A549 (cell line): ENCODE measurements around the gene PLSCR5. TPM values are rescaled to one million over a fixed set of nuclear protein-coding genes. Genes with fewer than 3 reads are reported as not detected.

Source experiments
- ATAC-seq, 2 experiments: fragments of 200-7000 bp in 1 of 2; fragments of >200 bp in 1 of 2; cut with Nextera tagmentation in 1 of 2; cut with Tn5 transposase in 1 of 2; 3 replicates each; pipeline versions ENCODE4 v1.8.0 to v1.9.1; 2018 to 2020; ENCODE audit warnings: mild to moderate bottlenecking in 1 of 2, moderate library complexity in 1 of 2
- CTCF ChIA-PET: fragments of 300-600 bp; sonication (Branson Sonifier 250); formaldehyde crosslinking; extraction: SDS; loops from one replicate; lab custom pipeline; 2021; ENCODE audit warnings: antibody characterized with exemption, inconsistent platforms; lab: Yijun Ruan, JAX
- POLR2A ChIA-PET: fragments of 350-600 bp; formaldehyde crosslinking; extraction: SDS; loops from one replicate; lab custom pipeline; 2021; ENCODE audit warnings: antibody characterized with exemption, inconsistent platforms; lab: Yijun Ruan, JAX
- DNase-seq, 2 experiments: peaks; one replicate each; pipeline versions ENCODE4 v3.0.0 to v3.0.0-alpha.2; 2011 to 2016; ENCODE audit warnings: low read depth in 1 of 2, low spot score in 1 of 2
- FAIRE-seq: peaks from 2 replicates; lab custom pipeline; 2011; peaks lifted over from hg19 to GRCh38; lab: Jason Lieb, UNC
- H3K27ac ChIP-seq, 2 experiments: fragments of >200 bp; sonication (Bioruptor Twin); formaldehyde crosslinking; 3 replicates each; pipeline ENCODE4 v1.5.1; 2016 to 2017
- H3K4me1 ChIP-seq: fragments of >200 bp; sonication (Bioruptor Twin); formaldehyde crosslinking; 3 replicates; pipeline ENCODE4 v1.6.1; 2016
- H3K4me2 ChIP-seq: fragments of >200 bp; sonication (Bioruptor Twin); formaldehyde crosslinking; 3 replicates; pipeline ENCODE4 v1.6.1; 2016
- H3K4me3 ChIP-seq: fragments of >200 bp; sonication (Bioruptor Twin); formaldehyde crosslinking; 3 replicates; pipeline ENCODE4 v1.5.1; 2016
- H3K9me3 ChIP-seq: fragments of >200 bp; sonication (Bioruptor Twin); formaldehyde crosslinking; 3 replicates; pipeline ENCODE4 v1.6.1; 2016
- EHMT2 ChIP-seq: fragments of 200-600 bp; sonication (generic); IDR thresholded peaks from 2 replicates; pipeline ENCODE4 v1.6.1; 2016; ENCODE audit warnings: antibody characterized with exemption, low read depth, mild to moderate bottlenecking, moderate library complexity
- FOSL2 ChIP-seq, 2 experiments: fragments of 450-650 bp in 1 of 2; fragments of >200 bp in 1 of 2; sonication (Bioruptor Twin) in 1 of 2; formaldehyde crosslinking; IDR thresholded peaks; 2 replicates each; pipeline versions ENCODE4 v1.5.0 to v1.6.1; 2016 to 2020; ENCODE audit warnings: mild to moderate bottlenecking in 1 of 2, moderate library complexity in 1 of 2
- HDAC2 ChIP-seq: fragments of 200-600 bp; sonication (generic); IDR thresholded peaks from 2 replicates; pipeline ENCODE4 v1.6.1; 2016
- HOXB5 ChIP-seq: fragments of 250-450 bp; sonication (Bioruptor Pico); IDR thresholded peaks from 2 replicates; pipeline ENCODE4 v1.5.0; 2020; ENCODE audit warnings: mild to moderate bottlenecking, moderate library complexity
- JUN ChIP-seq, 2 experiments: fragments of >200 bp; sonication (Bioruptor Twin); formaldehyde crosslinking; IDR thresholded peaks; 2 replicates in 1 of 2; 3 replicates in 1 of 2; pipeline ENCODE4 v1.6.1; 2016 to 2017
- MAFK ChIP-seq: fragments of 450-650 bp; IDR thresholded peaks from 2 replicates; pipeline ENCODE4 v1.6.1; 2014; ENCODE audit not compliant: partially characterized antibody
- RAD21 ChIP-seq, 2 experiments: fragments of >200 bp in 1 of 2; sonication (Bioruptor Twin) in 1 of 2; formaldehyde crosslinking in 1 of 2; IDR thresholded peaks in 1 of 2; conservative IDR thresholded peaks in 1 of 2; 2 replicates in 1 of 2; 3 replicates in 1 of 2; pipeline ENCODE4 v1.6.1; 2012 to 2018; ENCODE audit warnings: inconsistent platforms in 1 of 2
- RARB ChIP-seq: fragments of 250-450 bp; sonication (Bioruptor Pico); IDR thresholded peaks from 2 replicates; pipeline ENCODE4 v1.8.0; 2021; ENCODE audit warnings: mild to moderate bottlenecking, moderate library complexity
- RFX5 ChIP-seq: fragments of 450-650 bp; IDR thresholded peaks from 2 replicates; pipeline ENCODE4 v1.7.1; 2014; ENCODE audit warnings: antibody characterized with exemption, mild to moderate bottlenecking, moderate library complexity
- SMC3 ChIP-seq: fragments of >200 bp; sonication (Bioruptor Twin); formaldehyde crosslinking; IDR thresholded peaks from 3 replicates; pipeline ENCODE4 v1.6.1; 2018; ENCODE audit warnings: inconsistent platforms
- ZFP36 ChIP-seq: fragments of 450-650 bp; IDR thresholded peaks from 2 replicates; pipeline ENCODE4 v1.6.1; 2014; ENCODE audit warnings: borderline replicate concordance; ENCODE audit not compliant: partially characterized antibody
- ZSCAN20 ChIP-seq: fragments of 250-450 bp; sonication (Bioruptor Pico); IDR thresholded peaks from 2 replicates; pipeline ENCODE4 v1.8.0; 2022; ENCODE audit warnings: mild to moderate bottlenecking, moderate library complexity
- WGBS: methylation state at CpG from one replicate; pipeline ENCODE4 v1.1.6; 2017; ENCODE audit errors: missing lambda C conversion rate; 5-methylcytosine and 5-hydroxymethylcytosine counted together
- polyA plus RNA-seq, 4 experiments: library from polyadenylated mRNA; depleted of rRNA in 3 of 4; stranded (reverse); fragments of >200 nt; fragmentation: RNase III in 1 of 4; extraction: RNeasy Plus Mini Kit Qiagen cat#74134 plus additional on column Dnase treatment in 1 of 4; gene quantifications; 2 replicates in 3 of 4; 3 replicates in 1 of 4; pipeline ENCODE4 v1.2.3, GENCODE V29; 2011 to 2017
- TF ChIP-seq, protein P1 (sequence below): fragments of 250-450 bp; sonication (Bioruptor Pico); IDR thresholded peaks from 2 replicates; pipeline ENCODE4 v1.5.0; 2020; ENCODE audit warnings: low read depth, mild to moderate bottlenecking, moderate library complexity
- TF ChIP-seq, protein P2 (sequence below): fragments of 450-650 bp; IDR thresholded peaks from 2 replicates; pipeline ENCODE4 v1.6.1; 2014; ENCODE audit warnings: antibody characterized with exemption
- TF ChIP-seq, protein P3 (sequence below): fragments of 200-600 bp; sonication (generic); IDR thresholded peaks from 2 replicates; pipeline ENCODE4 v1.6.1; 2016; ENCODE audit warnings: antibody characterized with exemption, mild to moderate bottlenecking, moderate library complexity
- TF ChIP-seq, protein P4 (sequence below): fragments of >200 bp; sonication (Bioruptor Twin); formaldehyde crosslinking; IDR thresholded peaks from 2 replicates; pipeline ENCODE4 v1.6.1; 2016

PLSCR5 gene
- polyA plus RNA-seq, 2 of the 4 experiments (the other 2 are of a cell fraction), result not detected

DNA sequence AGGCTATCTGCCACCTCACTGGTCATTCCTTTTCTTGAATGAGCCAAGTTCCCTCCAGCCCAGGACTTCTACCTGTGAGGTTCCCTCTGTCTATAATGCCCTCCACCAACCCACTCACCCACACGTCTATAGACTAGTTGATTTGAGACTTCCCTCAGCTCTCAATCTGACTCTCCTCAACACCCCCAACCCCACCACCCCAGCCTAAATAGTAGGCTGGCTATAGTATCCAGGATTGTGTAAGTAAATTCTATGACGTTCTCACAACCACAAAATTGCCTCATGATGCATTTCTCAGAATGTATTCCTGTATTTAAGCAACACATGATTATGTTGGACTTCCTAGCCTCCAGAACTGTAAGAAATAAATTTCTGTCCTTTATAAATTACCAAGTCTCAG, 63.0 kb downstream of the PLSCR5 start:
- H3K4me1 ChIP-seq, result peaks cover 24% of the 10 kb centered on the region; the same call in 2 of the 3 replicates
- ChIA-PET POLR2A (no interaction called here), CTCF (no interaction called here)
- FAIRE-seq, result no peak
- H3K27ac ChIP-seq, result no peak overlapping the region
- no peaks in the 10 kb centered on the region for H3K9me3 ChIP-seq
- TF ChIP-seq, protein P1, sequence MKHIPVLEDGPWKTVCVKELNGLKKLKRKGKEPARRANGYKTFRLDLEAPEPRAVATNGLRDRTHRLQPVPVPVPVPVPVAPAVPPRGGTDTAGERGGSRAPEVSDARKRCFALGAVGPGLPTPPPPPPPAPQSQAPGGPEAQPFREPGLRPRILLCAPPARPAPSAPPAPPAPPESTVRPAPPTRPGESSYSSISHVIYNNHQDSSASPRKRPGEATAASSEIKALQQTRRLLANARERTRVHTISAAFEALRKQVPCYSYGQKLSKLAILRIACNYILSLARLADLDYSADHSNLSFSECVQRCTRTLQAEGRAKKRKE (CRISPR knock-in tag), result no peak
- 74% methylated on average over 2 of the region's 2 CpGs for WGBS
- ATAC-seq, result no peak
- no peak overlapping the region for H3K4me3 ChIP-seq
- peak overlapping the region; percentile 86 for H3K4me2 ChIP-seq
- no peak for DNase-seq

DNA sequence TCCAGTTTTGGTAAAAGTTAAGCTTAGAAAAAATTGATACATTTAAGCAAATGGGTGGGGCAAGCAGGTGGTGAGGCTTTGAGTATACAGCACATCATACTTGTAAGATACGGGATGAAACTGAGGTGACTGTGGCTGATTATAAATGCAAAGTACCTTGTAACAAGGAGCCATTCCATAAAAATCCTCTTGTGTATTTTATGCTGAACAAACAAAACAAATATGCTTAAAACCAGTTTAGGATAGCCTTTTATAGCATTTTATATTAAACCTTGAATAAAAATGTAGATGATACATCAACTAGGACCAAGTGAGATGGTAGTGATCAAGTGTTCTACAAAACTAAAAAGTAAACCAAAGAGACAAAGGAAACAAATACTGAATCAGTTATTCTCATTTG, 64.2 kb downstream of the PLSCR5 start:
- peak overlapping the region; percentile 86; the same call in 1 of the 3 replicates for H3K4me2 ChIP-seq
- DNase-seq, result no peak
- 88% methylated on average over 1 of the region's 1 CpG for WGBS
- no peak overlapping the region for H3K27ac ChIP-seq
- FAIRE-seq, result no peak
- peak; percentile 86 for TF ChIP-seq MAFK
- TF ChIP-seq, protein P2, sequence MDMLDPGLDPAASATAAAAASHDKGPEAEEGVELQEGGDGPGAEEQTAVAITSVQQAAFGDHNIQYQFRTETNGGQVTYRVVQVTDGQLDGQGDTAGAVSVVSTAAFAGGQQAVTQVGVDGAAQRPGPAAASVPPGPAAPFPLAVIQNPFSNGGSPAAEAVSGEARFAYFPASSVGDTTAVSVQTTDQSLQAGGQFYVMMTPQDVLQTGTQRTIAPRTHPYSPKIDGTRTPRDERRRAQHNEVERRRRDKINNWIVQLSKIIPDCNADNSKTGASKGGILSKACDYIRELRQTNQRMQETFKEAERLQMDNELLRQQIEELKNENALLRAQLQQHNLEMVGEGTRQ, result no peak
- CTCF ChIA-PET, result no interaction called here
- POLR2A ChIA-PET, result no interaction called here
- no peaks in the 10 kb centered on the region for H3K9me3 ChIP-seq
- no peak overlapping the region for H3K4me3 ChIP-seq
- ATAC-seq, result no peak
- peaks cover 27% of the 10 kb centered on the region; the same call in 2 of the 3 replicates for H3K4me1 ChIP-seq

DNA sequence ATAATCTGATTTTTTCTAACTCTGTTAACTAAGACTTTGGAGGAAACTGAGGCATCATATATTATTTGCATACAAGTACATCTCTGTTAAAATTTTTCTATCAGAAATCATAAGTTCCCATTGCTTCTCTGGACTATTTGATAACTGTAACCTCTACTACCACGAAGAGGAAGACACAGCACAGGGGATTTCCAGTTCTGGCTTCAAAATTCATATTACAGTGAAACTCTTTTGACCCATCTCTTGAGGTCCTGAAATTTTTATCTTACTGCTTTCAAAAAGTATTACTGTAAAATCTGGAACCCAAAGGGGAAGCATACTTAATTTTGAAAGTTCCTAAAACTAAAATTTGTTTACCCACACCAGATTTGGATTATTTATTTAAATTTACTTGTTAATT, 64.9 kb downstream of the PLSCR5 start:
- no peak overlapping the region for H3K4me2 ChIP-seq

More for the DNA sequence above, 64.9 kb downstream of the PLSCR5 start:
- ChIA-PET CTCF (no interaction called here), POLR2A (no interaction called here)
- H3K4me3 ChIP-seq, result no peak overlapping the region
- WGBS, result 3% methylated on average over 1 of the region's 1 CpG
- H3K27ac ChIP-seq, result no peak overlapping the region
- H3K4me1 ChIP-seq, result peaks cover 25% of the 10 kb centered on the region; the same call in 2 of the 3 replicates
- ATAC-seq, result no peak
- no peak for TF ChIP-seq FOSL2 (IDR thresholded peaks at IDR 0.05)
- no peak for TF ChIP-seq FOSL2 (CRISPR knock-in tag; IDR thresholded peaks at IDR 0.05)
- no peak for TF ChIP-seq HDAC2
- TF ChIP-seq HOXB5 (CRISPR knock-in tag), result no peak
- TF ChIP-seq, protein P3, sequence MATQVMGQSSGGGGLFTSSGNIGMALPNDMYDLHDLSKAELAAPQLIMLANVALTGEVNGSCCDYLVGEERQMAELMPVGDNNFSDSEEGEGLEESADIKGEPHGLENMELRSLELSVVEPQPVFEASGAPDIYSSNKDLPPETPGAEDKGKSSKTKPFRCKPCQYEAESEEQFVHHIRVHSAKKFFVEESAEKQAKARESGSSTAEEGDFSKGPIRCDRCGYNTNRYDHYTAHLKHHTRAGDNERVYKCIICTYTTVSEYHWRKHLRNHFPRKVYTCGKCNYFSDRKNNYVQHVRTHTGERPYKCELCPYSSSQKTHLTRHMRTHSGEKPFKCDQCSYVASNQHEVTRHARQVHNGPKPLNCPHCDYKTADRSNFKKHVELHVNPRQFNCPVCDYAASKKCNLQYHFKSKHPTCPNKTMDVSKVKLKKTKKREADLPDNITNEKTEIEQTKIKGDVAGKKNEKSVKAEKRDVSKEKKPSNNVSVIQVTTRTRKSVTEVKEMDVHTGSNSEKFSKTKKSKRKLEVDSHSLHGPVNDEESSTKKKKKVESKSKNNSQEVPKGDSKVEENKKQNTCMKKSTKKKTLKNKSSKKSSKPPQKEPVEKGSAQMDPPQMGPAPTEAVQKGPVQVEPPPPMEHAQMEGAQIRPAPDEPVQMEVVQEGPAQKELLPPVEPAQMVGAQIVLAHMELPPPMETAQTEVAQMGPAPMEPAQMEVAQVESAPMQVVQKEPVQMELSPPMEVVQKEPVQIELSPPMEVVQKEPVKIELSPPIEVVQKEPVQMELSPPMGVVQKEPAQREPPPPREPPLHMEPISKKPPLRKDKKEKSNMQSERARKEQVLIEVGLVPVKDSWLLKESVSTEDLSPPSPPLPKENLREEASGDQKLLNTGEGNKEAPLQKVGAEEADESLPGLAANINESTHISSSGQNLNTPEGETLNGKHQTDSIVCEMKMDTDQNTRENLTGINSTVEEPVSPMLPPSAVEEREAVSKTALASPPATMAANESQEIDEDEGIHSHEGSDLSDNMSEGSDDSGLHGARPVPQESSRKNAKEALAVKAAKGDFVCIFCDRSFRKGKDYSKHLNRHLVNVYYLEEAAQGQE, result no peak
- no peak for TF ChIP-seq ZFP36
- no peak for TF ChIP-seq RARB
- TF ChIP-seq, protein P1 (CRISPR knock-in tag), result no peak
- TF ChIP-seq RFX5, result no peak
- TF ChIP-seq, protein P4, sequence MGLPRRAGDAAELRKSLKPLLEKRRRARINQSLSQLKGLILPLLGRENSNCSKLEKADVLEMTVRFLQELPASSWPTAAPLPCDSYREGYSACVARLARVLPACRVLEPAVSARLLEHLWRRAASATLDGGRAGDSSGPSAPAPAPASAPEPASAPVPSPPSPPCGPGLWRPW, result no peak
- no peak for TF ChIP-seq EHMT2
- no peak for TF ChIP-seq JUN (IDR thresholded peaks at IDR 0.05)
- no peak for TF ChIP-seq ZSCAN20 (CRISPR knock-in tag)
- no peak for TF ChIP-seq SMC3
- no peak for TF ChIP-seq RAD21 (conservative IDR thresholded peaks at IDR 0.05 in 1 of 2, IDR thresholded peaks at IDR 0.05 in 1 of 2)
- TF ChIP-seq, all 56 proteins: peak for 0
- no peaks in the 10 kb centered on the region for H3K9me3 ChIP-seq
- FAIRE-seq (no peak), DNase-seq (no peak)
